GM12878 (cell line): ENCODE measurements around the gene ENSA. TPM values are rescaled to one million over a fixed set of nuclear protein-coding genes. Genes with fewer than 3 reads are reported as not detected.

Source experiments
- BMI1 ChIP-seq: fragments of 450-650 bp; IDR thresholded peaks from 2 replicates; pipeline ENCODE4 v1.6.1; 2016; ENCODE audit warnings: mild to moderate bottlenecking, moderate library complexity, borderline replicate concordance
- CBFB ChIP-seq: IDR thresholded peaks from 2 replicates; pipeline ENCODE4 v1.6.1; 2016; ENCODE audit warnings: antibody characterized with exemption, low read depth
- CUX1 ChIP-seq: IDR thresholded peaks from 2 replicates; pipeline ENCODE4 v1.6.1; 2012; ENCODE audit warnings: improper control_type of control experiment, low read depth, low read length; ENCODE audit not compliant: insufficient replicate concordance
- EP300 ChIP-seq, 2 experiments: fragments of 150-350 bp in 1 of 2; IDR thresholded peaks; 2 replicates each; pipeline ENCODE4 v1.6.1; 2011 to 2012; ENCODE audit warnings: low read depth in 2 of 2, low read length in 2 of 2, borderline replicate concordance in 1 of 2, improper control_type of control experiment in 1 of 2, inconsistent platforms in 1 of 2; ENCODE audit not compliant: control insufficient read depth in 1 of 2
- FOS ChIP-seq: IDR thresholded peaks from 3 replicates; pipeline ENCODE4 v1.6.1; 2011; ENCODE audit warnings: borderline replicate concordance; ENCODE audit not compliant: insufficient read length; ENCODE audit errors: extremely low read depth
- HCFC1 ChIP-seq: fragments of 150-350 bp; IDR thresholded peaks from 2 replicates; pipeline ENCODE4 v1.6.1; 2014; ENCODE audit warnings: low read length
- IKZF2 ChIP-seq, 2 experiments: fragments of 450-650 bp; IDR thresholded peaks; 2 replicates each; pipeline ENCODE4 v1.6.1; 2017; ENCODE audit warnings: mild to moderate bottlenecking in 2 of 2, moderate library complexity in 2 of 2
- IRF4 ChIP-seq: IDR thresholded peaks from 2 replicates; pipeline ENCODE4 v1.6.1; 2011; ENCODE audit warnings: low read depth, low read length
- JUND ChIP-seq: IDR thresholded peaks from 2 replicates; pipeline ENCODE4 v1.6.1; 2012; ENCODE audit warnings: low read depth, mild to moderate bottlenecking, low read length, improper control_type of control experiment, moderate library complexity
- MTA3 ChIP-seq: IDR thresholded peaks from 2 replicates; pipeline ENCODE4 v1.6.1; 2012; ENCODE audit warnings: low read length, inconsistent platforms, borderline replicate concordance
- MYC ChIP-seq: IDR thresholded peaks from 2 replicates; pipeline ENCODE4 v1.6.1; 2011; ENCODE audit warnings: mild to moderate bottlenecking, low read length, moderate library complexity, inconsistent platforms; ENCODE audit not compliant: insufficient read depth, insufficient replicate concordance, insufficient read length, severe bottlenecking
- NFIC ChIP-seq: IDR thresholded peaks from 2 replicates; pipeline ENCODE4 v1.6.1; 2012; ENCODE audit warnings: low read depth, mild to moderate bottlenecking, inconsistent platforms, low read length, moderate library complexity
- NFYB ChIP-seq: IDR thresholded peaks from 2 replicates; pipeline ENCODE4 v1.6.1; 2011; ENCODE audit warnings: low read depth, mild to moderate bottlenecking, low read length, improper control_type of control experiment, moderate library complexity; ENCODE audit not compliant: insufficient read depth
- PML ChIP-seq: IDR thresholded peaks from 2 replicates; pipeline ENCODE4 v1.6.1; 2012; ENCODE audit warnings: low read length, inconsistent platforms
- RAD51 ChIP-seq: fragments of 450-650 bp; IDR thresholded peaks from 2 replicates; pipeline ENCODE4 v1.6.1; 2016; ENCODE audit warnings: moderate library complexity, mild to moderate bottlenecking, inconsistent platforms
- REST ChIP-seq: IDR thresholded peaks from 2 replicates; pipeline ENCODE4 v1.6.1; 2012; ENCODE audit warnings: mild to moderate bottlenecking, low read depth, low read length
- RUNX3 ChIP-seq: IDR thresholded peaks from 2 replicates; pipeline ENCODE4 v1.6.1; 2012; ENCODE audit warnings: low read length, inconsistent platforms
- SIN3A ChIP-seq: IDR thresholded peaks from 2 replicates; pipeline ENCODE4 v1.6.1; 2012; ENCODE audit warnings: low read depth, low read length, improper control_type of control experiment
- SMAD1 ChIP-seq: fragments of 450-650 bp; IDR thresholded peaks from 2 replicates; pipeline ENCODE4 v1.6.1; 2018; ENCODE audit warnings: mild to moderate bottlenecking, low read depth; ENCODE audit not compliant: partially characterized antibody
- SMC3 ChIP-seq: IDR thresholded peaks from 2 replicates; pipeline ENCODE4 v1.6.1; 2011; ENCODE audit warnings: low read length, improper control_type of control experiment, borderline replicate concordance
- SUZ12 ChIP-seq: fragments of 200-600 bp; sonication (generic); IDR thresholded peaks from one replicate; pipeline ENCODE4 v1.6.1; 2018; ENCODE audit warnings: antibody characterized with exemption, mild to moderate bottlenecking; ENCODE audit not compliant: unreplicated experiment
- TCF12 ChIP-seq: IDR thresholded peaks from 2 replicates; pipeline ENCODE4 v1.6.1; 2011; ENCODE audit warnings: low read depth, mild to moderate bottlenecking, low read length
- polyA plus RNA-seq, 11 experiments: library from polyadenylated mRNA; depleted of rRNA in 4 of 11; unstranded in 6 of 11; stranded (reverse) in 5 of 11; fragments of >200 nt; fragmentation: Nextera tagmentation in 4 of 11; fragmentation: Illumina TruSeq in 1 of 11; extraction: Ambion mirVana in 4 of 11; extraction: Trizol in 1 of 11; gene quantifications; 1 replicate in 1 of 11; 2 replicates in 10 of 11; pipeline versions ENCODE4 v1.2.1 to v1.2.3, GENCODE V29; 2011 to 2016; ENCODE audit warnings: inconsistent platforms in 2 of 11, missing spikeins in 2 of 11, low read depth in 1 of 11
- total RNA-seq, 4 experiments: library from RNA; depleted of rRNA in 3 of 4; stranded (reverse); fragments of >200 nt in 3 of 4; fragmentation: Illumina TruSeq in 1 of 4; extraction: Trizol in 1 of 4; gene quantifications; 2 replicates each; pipeline versions ENCODE4 v1.2.1 to v1.2.3, GENCODE V29; 2013 to 2021

The ENSA gene
- total and polyA plus RNA-seq, 10 of the 15 experiments (the other 5 are each of a cell fraction or from before 2014, with no cell fraction given) = 56.1 to 605 (median 143) TPM

GRCh38 chr1:150613061-150613920 lies 16.1 kb downstream of the ENSA start (continued):
- TF ChIP-seq CUX1 = peak; percentile 45
- no peak; the same call in 1 of the 2 replicates for TF ChIP-seq SMC3
- TF ChIP-seq HCFC1 = no peak
- no peak for TF ChIP-seq REST
- TF ChIP-seq CBFB = no peak
- TF ChIP-seq JUND = no peak
- TF ChIP-seq SIN3A = no peak
- TF ChIP-seq FOS = no peak
- peak; percentile 79 for TF ChIP-seq RUNX3
- TF ChIP-seq PML = peak; percentile 41; the same call in 1 of the 2 replicates
- peak; percentile 65; the same call in 1 of the 2 replicates for TF ChIP-seq BMI1
- peak; percentile 93 for TF ChIP-seq TCF12
- TF ChIP-seq NFYB = no peak
- no peak for TF ChIP-seq MYC
- TF ChIP-seq SUZ12 = no peak
- peak; percentile 26 for TF ChIP-seq SMAD1
- TF ChIP-seq IRF4 = peak; percentile 92
- peak; percentile 94; the same call in 1 of the 2 replicates for TF ChIP-seq NFIC
- peak; percentile 85 to 98 for TF ChIP-seq EP300 (IDR thresholded peaks at IDR 0.05; ENCODE audit: borderline replicate concordance in 1 of 2, control insufficient read depth in 1 of 2, low read depth in 2 of 2, low read length in 2 of 2)
- TF ChIP-seq MTA3 = peak; percentile 88
- TF ChIP-seq RAD51 = no peak
- peak; percentile 97 to 98 for TF ChIP-seq IKZF2 (IDR thresholded peaks at IDR 0.05)
